Endometrial microvascular endothelial cells (primary cell): ENCODE results near the gene RDM1. TPM values are rescaled to one million over a fixed set of nuclear protein-coding genes. Genes with fewer than 3 reads are reported as not detected.

Experiments used
- in situ Hi-C: cut with HindIII; loops from 2 replicates; pipeline ENCODE4 v1.10.0; 2017; ENCODE audit warnings: low sequenced_read_pairs, low pct_unique_long_range_greater_than_20kb; ENCODE audit errors: inconsistent ontology term
- total RNA-seq: library from RNA; depleted of rRNA; stranded (reverse); fragments of >200 nt; gene quantifications from one replicate; pipeline ENCODE4 v1.2.3, GENCODE V29; 2015; ENCODE audit errors: inconsistent ontology term

The RDM1 gene
- total RNA-seq, result not detected

- in situ Hi-C loops, result no loop called here
These were observed at the start of gene RDM1 for GRCh38 chr17:35930211-35931065. Gene RDM1 (minus strand): TSS chr17:35930773. CDS start chr17:35930727, 46 bp downstream.

GRCh38 chr17:35978346-35978745 is 47.8 kb upstream of the RDM1 start:
- in situ Hi-C loops, result no loop called here

- in situ Hi-C loops, result no loop called here
These were observed 46.9 kb upstream of the RDM1 start for GRCh38 chr17:35977509-35977908.

GRCh38 chr17:35973333-35974260 is 43.0 kb upstream of the RDM1 start:
- in situ Hi-C loops, result no loop called here

- in situ Hi-C loops, result no loop called here
These were observed 42.4 kb upstream of the RDM1 start for GRCh38 chr17:35972945-35973332.

- in situ Hi-C loops, result no loop called here
These were observed 42.0 kb upstream of the RDM1 start for GRCh38 chr17:35972535-35972934.

GRCh38 chr17:35972066-35972465 is 41.5 kb upstream of the RDM1 start:
- in situ Hi-C loops, result no loop called here

GRCh38 chr17:35969558-35970380 is 39.2 kb upstream of the RDM1 start:
- in situ Hi-C loops, result no loop called here

- in situ Hi-C loops, result no loop called here
These were observed 38.0 kb upstream of the RDM1 start for GRCh38 chr17:35968520-35969054.

- in situ Hi-C loops, result no loop called here
These were observed 34.7 kb upstream of the RDM1 start for GRCh38 chr17:35965272-35965671.

- in situ Hi-C loops, result no loop called here
These were observed 33.1 kb upstream of the RDM1 start for GRCh38 chr17:35963663-35964062.

GRCh38 chr17:35953720-35954119 is 23.1 kb upstream of the RDM1 start:
- in situ Hi-C loops, result no loop called here

GRCh38 chr17:35949401-35949800 is 18.8 kb upstream of the RDM1 start:
- in situ Hi-C loops, result no loop called here

- in situ Hi-C loops, result no loop called here
These were observed 17.5 kb upstream of the RDM1 start for GRCh38 chr17:35948092-35948491.

GRCh38 chr17:35947156-35947585 is 16.6 kb upstream of the RDM1 start:
- in situ Hi-C loops, result no loop called here

GRCh38 chr17:35944151-35944550 is 13.6 kb upstream of the RDM1 start:
- in situ Hi-C loops, result no loop called here

GRCh38 chr17:35943537-35943936 is 13.0 kb upstream of the RDM1 start, which contains the start of gene LYZL6:
Gene LYZL6 (minus strand): TSS chr17:35943713. CDS start chr17:35939356, 4,357 bp downstream.
- in situ Hi-C loops, result no loop called here

GRCh38 chr17:35942588-35943186 is 12.1 kb upstream of the RDM1 start:
- in situ Hi-C loops, result no loop called here
